Smooth muscle cell (in vitro differentiated cells): ENCODE results near the gene PKN2. TPM values are rescaled to one million over a fixed set of nuclear protein-coding genes. Genes with fewer than 3 reads are reported as not detected.

Experiments used
- DNase-seq: peaks from one replicate; lab custom pipeline; 2025; ENCODE audit not compliant: unreplicated experiment; lab: John Stamatoyannopoulos, UW
- H2AFZ ChIP-seq: fragments of 200-600 bp; sonication (generic); 2 replicates; pipeline ENCODE4 v1.6.0; 2016; ENCODE audit warnings: antibody characterized with exemption, low read depth, mild to moderate bottlenecking
- H3F3A ChIP-seq: fragments of 200-600 bp; sonication (generic); 2 replicates; pipeline ENCODE4 v1.6.0; 2017; ENCODE audit warnings: antibody characterized with exemption, low read depth
- H3K27ac ChIP-seq: fragments of 200-600 bp; sonication (generic); 2 replicates; pipeline ENCODE4 v1.5.1; 2016; ENCODE audit warnings: low read depth, mild to moderate bottlenecking
- H3K27me3 ChIP-seq: fragments of 200-600 bp; sonication (generic); 2 replicates; pipeline ENCODE4 v1.6.1; 2016; ENCODE audit warnings: low read depth, mild to moderate bottlenecking
- H3K36me3 ChIP-seq: fragments of 200-600 bp; sonication (generic); 2 replicates; pipeline ENCODE4 v1.5.1; 2016; ENCODE audit warnings: low read depth
- H3K4me1 ChIP-seq: fragments of 200-600 bp; sonication (generic); 2 replicates; pipeline ENCODE4 v1.5.1; 2016; ENCODE audit warnings: low read depth
- H3K4me2 ChIP-seq: fragments of 200-600 bp; sonication (generic); 2 replicates; pipeline ENCODE4 v1.6.0; 2016; ENCODE audit warnings: mild to moderate bottlenecking
- H3K4me3 ChIP-seq: fragments of 200-600 bp; sonication (generic); 2 replicates; pipeline ENCODE4 v1.5.1; 2016; ENCODE audit warnings: mild to moderate bottlenecking
- H3K79me2 ChIP-seq: fragments of 200-600 bp; sonication (generic); 2 replicates; pipeline ENCODE4 v1.6.0; 2016; ENCODE audit warnings: low read depth, mild to moderate bottlenecking
- H3K9ac ChIP-seq: fragments of 200-600 bp; sonication (generic); 2 replicates; pipeline ENCODE4 v1.6.0; 2016; ENCODE audit warnings: low read depth
- H3K9me3 ChIP-seq: fragments of 200-600 bp; sonication (generic); replicated peaks from 2 replicates; pipeline ENCODE4 v1.5.1; 2016; ENCODE audit warnings: low read depth
- H4K20me1 ChIP-seq: fragments of 200-600 bp; sonication (generic); 2 replicates; pipeline ENCODE4 v1.6.0; 2016; ENCODE audit warnings: low read depth
- CTCF ChIP-seq: fragments of 200-600 bp; sonication (generic); IDR thresholded peaks from 2 replicates; pipeline ENCODE4 v1.5.1; 2017; ENCODE audit warnings: borderline replicate concordance, mild to moderate bottlenecking, antibody characterized with exemption; ENCODE audit not compliant: insufficient read depth, poor library complexity, severe bottlenecking
- WGBS: methylation state at CpG from one replicate; pipeline ENCODE4 v1.1.7; 2016; ENCODE audit warnings: low lambda C conversion rate; 5-methylcytosine and 5-hydroxymethylcytosine counted together
- polyA plus RNA-seq: library from polyadenylated mRNA; unstranded; fragments of >200 nt; fragmentation: Nextera tagmentation; extraction: Ambion mirVana; gene quantifications from 2 replicates; pipeline ENCODE4 v1.2.1, GENCODE V29; 2016
- total RNA-seq: library from RNA; depleted of rRNA; stranded (reverse); fragments of >200 nt; gene quantifications from 2 replicates; pipeline ENCODE4 v1.2.3, GENCODE V29; 2014

The PKN2 gene
- total and polyA plus RNA-seq, 2 experiments from 2014 or later, result 16.3 to 41.2 TPM

GRCh38 chr1:88697503-88697902 is 13.4 kb downstream of the PKN2 start:
- H3K27me3 ChIP-seq, result no peaks in the 10 kb centered on the region
- peak overlapping the region; percentile 26 for H3K27ac ChIP-seq
- H3K79me2 ChIP-seq, result peaks cover 97% of the 10 kb centered on the region
- no peaks in the 10 kb centered on the region for H3F3A ChIP-seq
- H3K9ac ChIP-seq, result no peak overlapping the region
- H3K9me3 ChIP-seq, result no peaks in the 10 kb centered on the region
- peaks cover 85% of the 10 kb centered on the region for H4K20me1 ChIP-seq
- no peak for TF ChIP-seq CTCF
- peaks cover 20% of the 10 kb centered on the region for H3K4me1 ChIP-seq
- no peak overlapping the region for H3K4me3 ChIP-seq
- peaks cover 5% of the 10 kb centered on the region for H3K36me3 ChIP-seq
- no peak for DNase-seq
- H2AFZ ChIP-seq, result no peak overlapping the region
- peak overlapping the region; percentile 6 for H3K4me2 ChIP-seq

DNA sequence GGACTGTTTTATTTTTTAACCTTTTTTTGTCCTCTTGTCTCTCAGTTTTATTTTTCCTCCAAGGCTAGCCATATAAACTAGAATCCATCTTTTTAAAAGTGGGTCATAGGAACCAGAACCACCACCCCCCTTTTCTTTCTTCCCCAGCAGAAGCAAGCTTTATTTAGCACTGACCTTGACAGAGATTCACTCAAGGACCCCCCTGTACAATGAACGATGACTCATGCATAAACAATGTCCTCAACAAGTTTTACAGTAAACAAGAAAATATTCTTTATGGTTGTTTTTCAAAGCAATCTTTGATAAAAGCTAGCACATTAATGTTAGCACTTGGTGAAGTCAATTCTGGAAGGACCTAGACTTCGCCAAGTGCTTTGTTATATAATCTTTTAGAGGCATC is 14.1 kb downstream of the PKN2 start:
- peaks cover 5% of the 10 kb centered on the region for H3K36me3 ChIP-seq
- 84% methylated on average over 2 of the region's 2 CpGs for WGBS
- peak overlapping the region; percentile 6 for H3K4me2 ChIP-seq
- H3K4me1 ChIP-seq, result peaks cover 20% of the 10 kb centered on the region
- no peak overlapping the region for H3K9ac ChIP-seq
- no peak overlapping the region for H3K4me3 ChIP-seq
- peaks cover 85% of the 10 kb centered on the region for H4K20me1 ChIP-seq
- H3K9me3 ChIP-seq, result no peaks in the 10 kb centered on the region
- no peaks in the 10 kb centered on the region for H3F3A ChIP-seq
- peak overlapping the region; percentile 26 for H3K27ac ChIP-seq
- no peak for TF ChIP-seq CTCF
- H2AFZ ChIP-seq, result no peak overlapping the region
- DNase-seq, result no peak
- H3K27me3 ChIP-seq, result no peaks in the 10 kb centered on the region
- H3K79me2 ChIP-seq, result peaks cover 97% of the 10 kb centered on the region

DNA sequence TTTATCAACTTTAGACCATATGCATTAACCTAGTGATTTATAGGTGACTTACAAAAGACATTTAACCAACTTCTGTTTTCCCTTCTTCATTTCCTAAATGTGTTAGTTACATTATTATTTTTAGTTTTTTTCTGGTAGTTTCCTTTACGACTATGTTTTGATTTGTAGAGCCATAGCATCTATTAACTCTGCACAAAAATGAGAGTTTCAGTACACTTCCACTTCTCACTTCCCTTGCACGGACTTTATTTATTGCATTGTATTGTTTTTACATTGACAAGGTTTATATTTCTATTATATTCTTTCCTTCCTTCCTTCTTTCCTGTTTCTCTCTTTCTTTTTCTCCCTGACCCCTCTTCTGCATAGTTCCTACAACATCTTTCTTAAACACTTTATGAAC is 14.7 kb downstream of the PKN2 start:
- Histone ChIP-seq H3K4me1 (peaks cover 20% of the 10 kb centered on the region), H3K9ac (no peak overlapping the region), H4K20me1 (peaks cover 85% of the 10 kb centered on the region), H3K27me3 (no peaks in the 10 kb centered on the region), H3K4me2 (no peak overlapping the region), H3K4me3 (no peak overlapping the region), H3K36me3 (peaks cover 5% of the 10 kb centered on the region), H3K9me3 (no peaks in the 10 kb centered on the region), H3K27ac (no peak overlapping the region), H2AFZ (no peak overlapping the region), H3K79me2 (peaks cover 97% of the 10 kb centered on the region), H3F3A (no peaks in the 10 kb centered on the region)
- no peak for TF ChIP-seq CTCF
- DNase-seq, result no peak
- WGBS, result 100% methylated on average over 2 of the region's 2 CpGs

DNA sequence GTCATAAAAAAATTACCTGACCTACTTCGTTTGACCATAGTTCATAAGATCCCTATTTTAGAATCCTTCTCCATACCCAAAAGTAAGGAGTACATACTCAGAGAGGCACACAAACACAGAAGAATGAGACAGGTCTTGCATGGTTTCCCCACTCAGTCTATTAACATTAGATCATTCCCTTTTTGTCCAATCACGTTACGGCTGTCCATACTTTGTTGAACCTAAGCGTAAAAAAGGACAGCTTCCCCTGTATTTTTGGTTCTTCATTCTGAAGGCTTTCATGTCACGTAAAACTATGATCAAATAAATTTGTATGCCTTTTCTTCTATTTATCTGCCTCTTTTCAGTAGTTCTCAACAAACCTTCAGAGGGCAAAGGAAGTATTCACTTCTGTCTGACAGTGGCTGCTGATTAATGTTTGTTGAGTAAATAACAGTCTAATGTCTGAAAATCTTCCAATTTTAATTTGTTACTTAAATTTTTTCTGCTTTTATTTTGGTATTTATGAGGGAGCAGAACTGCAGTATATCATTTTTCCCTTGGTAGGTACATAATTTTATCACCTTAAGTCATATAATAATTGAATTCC is 16.4 kb downstream of the PKN2 start:
- 98% methylated on average over 5 of the region's 5 CpGs for WGBS
- no peaks in the 10 kb centered on the region for H3K9me3 ChIP-seq
- H3K27ac ChIP-seq, result no peak overlapping the region
- no peak for DNase-seq
- no peaks in the 10 kb centered on the region for H3F3A ChIP-seq
- H2AFZ ChIP-seq, result no peak overlapping the region
- no peak for TF ChIP-seq CTCF
- H3K4me1 ChIP-seq, result peaks cover 16% of the 10 kb centered on the region
- no peak overlapping the region for H3K9ac ChIP-seq
- peaks cover 5% of the 10 kb centered on the region for H3K36me3 ChIP-seq
- H3K27me3 ChIP-seq, result no peaks in the 10 kb centered on the region
- peaks cover 87% of the 10 kb centered on the region for H4K20me1 ChIP-seq
- H3K4me3 ChIP-seq, result no peak overlapping the region
- peaks cover 99% of the 10 kb centered on the region for H3K79me2 ChIP-seq
- H3K4me2 ChIP-seq, result no peak overlapping the region
